GM20000 (cell line): ENCODE measurements around the gene TMEM238.
A peak's percentile ranks its signal among the peaks of the same experiment; 100 is the strongest.

Experiments
- DNase-seq: peaks from one replicate; pipeline ENCODE4 v3.0.0; 2012; ENCODE audit warnings: low spot score
- CTCF ChIP-seq: IDR thresholded peaks from 2 replicates; pipeline ENCODE4 v1.5.1; 2012; ENCODE audit warnings: mild to moderate bottlenecking, control low read depth; ENCODE audit errors: extremely low read depth, missing control alignments

Gene TMEM238

GRCh38 chr19:55387736-55388497 lies 3.8 kb upstream of the TMEM238 start:
- DNase-seq, result no peak
- TF ChIP-seq CTCF, result no peak

- no peak for TF ChIP-seq CTCF
- DNase-seq, result no peak
Measured at GRCh38 chr19:55386493-55386971, 2.4 kb upstream of the TMEM238 start.

DNA sequence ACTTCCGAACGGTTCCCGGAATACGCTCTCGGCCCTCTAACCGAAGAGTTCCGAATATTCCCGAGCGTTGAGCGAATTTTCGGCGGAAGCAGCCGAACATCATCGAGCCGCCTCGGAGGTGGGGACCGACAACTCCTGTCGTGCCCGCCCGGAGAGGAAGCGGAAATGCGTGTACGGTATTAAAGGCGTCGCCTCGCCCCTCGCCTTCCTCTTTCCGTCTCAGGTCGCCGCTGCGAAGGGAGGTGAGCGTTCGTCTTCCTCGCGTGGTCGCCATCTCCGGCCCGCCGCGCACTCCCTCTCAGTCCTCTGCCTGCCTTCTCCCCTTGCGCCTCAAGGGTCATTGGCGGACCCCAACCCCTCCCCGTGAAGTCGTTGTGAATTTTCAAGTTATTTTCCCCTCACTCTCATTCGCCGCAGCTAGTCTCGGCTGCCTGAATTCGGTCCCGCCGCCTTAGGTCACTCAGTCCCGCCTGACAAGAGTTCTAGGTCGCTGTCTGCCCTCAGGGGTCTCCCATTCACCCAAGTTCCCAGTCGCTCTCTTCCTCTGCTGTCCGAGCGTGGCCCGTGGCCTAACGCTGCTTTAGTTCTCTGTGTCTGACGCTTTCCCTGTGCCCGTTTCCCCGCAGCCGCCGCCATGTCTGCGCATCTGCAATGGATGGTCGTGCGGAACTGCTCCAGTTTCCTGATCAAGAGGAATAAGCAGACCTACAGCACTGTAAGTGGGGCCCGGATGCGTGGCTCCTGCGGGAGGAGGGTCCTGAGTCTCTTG lies 1.8 kb upstream of the TMEM238 start, which contains the start of gene RPL28:
RPL28 (plus strand) TSS at position 209 of the 769 bp plus-strand sequence; CDS start at position 635, 426 bp downstream.
- peak; percentile 96 for DNase-seq
- TF ChIP-seq CTCF, result no peak

DNA sequence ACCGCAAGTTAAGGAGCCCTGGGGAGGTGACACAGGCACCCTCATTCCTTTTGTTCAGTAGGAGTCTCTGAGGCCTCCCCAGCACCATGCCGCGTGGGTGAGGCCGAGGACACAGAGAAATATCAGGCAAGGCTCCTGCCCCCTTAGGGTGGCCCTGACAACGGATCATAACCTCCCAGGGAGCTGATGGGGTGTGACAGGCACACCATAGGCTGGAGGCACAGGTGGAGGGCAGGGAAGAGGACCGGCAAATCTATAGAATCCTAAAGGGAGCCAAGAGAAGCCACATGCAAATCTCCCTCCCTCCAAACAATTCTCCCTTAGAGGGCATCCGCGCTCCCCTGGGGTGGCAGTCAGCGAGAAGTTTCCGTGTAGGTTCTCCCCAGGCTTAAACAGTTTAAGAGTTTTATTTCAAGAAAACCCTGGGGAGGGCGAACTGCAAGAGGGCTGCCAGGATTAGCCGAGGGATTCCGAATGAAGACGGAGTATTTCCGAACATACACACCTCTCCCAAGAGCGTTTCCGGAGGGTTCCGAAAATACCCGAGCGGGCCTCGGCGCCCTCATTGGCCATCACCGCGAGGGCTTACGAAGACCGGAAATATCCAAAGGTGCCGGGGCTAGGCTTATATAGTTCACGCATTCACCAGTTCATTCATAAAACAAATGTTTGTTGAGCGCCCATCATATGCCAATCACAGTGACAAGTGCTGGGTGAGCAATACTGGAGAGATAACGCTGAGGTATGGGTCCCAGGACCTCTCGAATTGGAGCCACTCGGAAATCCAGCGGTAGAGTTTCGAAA lies 1.0 kb upstream of the TMEM238 start:
- TF ChIP-seq CTCF, result no peak
- peak; percentile 97 for DNase-seq

GRCh38 chr19:55383279-55384130 lies 587 bp downstream of the TMEM238 start:
- DNase-seq, result peak; percentile 90
- peak; percentile 37 for TF ChIP-seq CTCF

GRCh38 chr19:55382522-55383054 lies 1.5 kb downstream of the TMEM238 start:
- DNase-seq, result no peak

More at GRCh38 chr19:55382522-55383054, 1.5 kb downstream of the TMEM238 start:
- TF ChIP-seq CTCF, result no peak
